Measurements from ENCODE around the gene CCDC6.

- TF ChIP-seq CTCF (IDR thresholded peaks at IDR 0.05; ENCODE audit: low read depth, low read length) (no peak), MYC (IDR thresholded peaks at IDR 0.05; ENCODE audit: low read depth, low read length) (no peak)
Measured at GRCh38 chr10:59803714-59804113, 102.6 kb downstream of the CCDC6 start.
